ENCODE data around the gene RBP3. TPM values are rescaled to one million over a fixed set of nuclear protein-coding genes. Genes with fewer than 3 reads are reported as not detected.
A peak's percentile ranks its signal among the peaks of the same experiment; 100 is the strongest.

The RBP3 gene
- total and polyA plus RNA-seq, 11 donors, result not detected

- Histone ChIP-seq H3K4me1 (peaks cover 0 to 21% (median 10%) of the 10 kb centered on the region in 12 donors), H3K27me3 (no peaks in the 10 kb centered on the region), H3K36me3 (no peaks in the 10 kb centered on the region), H3K27ac (peak overlapping the region in 6 of 12 donors; percentile 1 to 48 (median 28)), H3K9me3 (no peaks in the 10 kb centered on the region), H3K4me3 (no peak overlapping the region)
- 40 to 53% (median 44%) methylated on average over 4 of the region's 4 CpGs for WGBS, 4 donors
- TF ChIP-seq, protein P1, sequence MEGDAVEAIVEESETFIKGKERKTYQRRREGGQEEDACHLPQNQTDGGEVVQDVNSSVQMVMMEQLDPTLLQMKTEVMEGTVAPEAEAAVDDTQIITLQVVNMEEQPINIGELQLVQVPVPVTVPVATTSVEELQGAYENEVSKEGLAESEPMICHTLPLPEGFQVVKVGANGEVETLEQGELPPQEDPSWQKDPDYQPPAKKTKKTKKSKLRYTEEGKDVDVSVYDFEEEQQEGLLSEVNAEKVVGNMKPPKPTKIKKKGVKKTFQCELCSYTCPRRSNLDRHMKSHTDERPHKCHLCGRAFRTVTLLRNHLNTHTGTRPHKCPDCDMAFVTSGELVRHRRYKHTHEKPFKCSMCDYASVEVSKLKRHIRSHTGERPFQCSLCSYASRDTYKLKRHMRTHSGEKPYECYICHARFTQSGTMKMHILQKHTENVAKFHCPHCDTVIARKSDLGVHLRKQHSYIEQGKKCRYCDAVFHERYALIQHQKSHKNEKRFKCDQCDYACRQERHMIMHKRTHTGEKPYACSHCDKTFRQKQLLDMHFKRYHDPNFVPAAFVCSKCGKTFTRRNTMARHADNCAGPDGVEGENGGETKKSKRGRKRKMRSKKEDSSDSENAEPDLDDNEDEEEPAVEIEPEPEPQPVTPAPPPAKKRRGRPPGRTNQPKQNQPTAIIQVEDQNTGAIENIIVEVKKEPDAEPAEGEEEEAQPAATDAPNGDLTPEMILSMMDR (IDR thresholded peaks at IDR 0.05), result no peak
- no peak for TF ChIP-seq POLR2A (IDR thresholded peaks at IDR 0.05)
- intact Hi-C loops (cut with DNase I), result loop anchor here in 1 of 10 donors (2.0 kb wide), 1 partner anchor 18 kb away; the partner anchor contains the start of gene ZNF488
- ATAC-seq, result peak; percentile 75 to 98 (median 91)
- peak in 4 of 5 donors; percentile 68 to 77 (median 72) for DNase-seq
Observed at GRCh38 chr10:47402641-47403301, 54.6 kb downstream of the RBP3 start.

GRCh38 chr10:47403446-47404318 lies 55.5 kb downstream of the RBP3 start:
- Histone ChIP-seq H3K4me3 (no peak overlapping the region), H3K27me3 (no peaks in the 10 kb centered on the region), H3K27ac (peak overlapping the region in 1 of 12 donors; percentile 38), H3K4me1 (peaks cover 0 to 21% (median 10%) of the 10 kb centered on the region in 12 donors), H3K36me3 (no peaks in the 10 kb centered on the region), H3K9me3 (no peaks in the 10 kb centered on the region)
- TF ChIP-seq, protein P1 (IDR thresholded peaks at IDR 0.05), result no peak
- TF ChIP-seq POLR2A (IDR thresholded peaks at IDR 0.05), result no peak
- DNase-seq, result peak in 1 of 5 donors; percentile 18
- intact Hi-C loops (cut with DNase I), result loop anchor here in 1 of 10 donors (2.0 kb wide), 1 partner anchor 19 kb away; the partner anchor contains the start of gene ZNF488
- 61 to 70% (median 67%) methylated on average over 6 of the region's 6 CpGs for WGBS, 4 donors
- ATAC-seq, result no peak

DNA sequence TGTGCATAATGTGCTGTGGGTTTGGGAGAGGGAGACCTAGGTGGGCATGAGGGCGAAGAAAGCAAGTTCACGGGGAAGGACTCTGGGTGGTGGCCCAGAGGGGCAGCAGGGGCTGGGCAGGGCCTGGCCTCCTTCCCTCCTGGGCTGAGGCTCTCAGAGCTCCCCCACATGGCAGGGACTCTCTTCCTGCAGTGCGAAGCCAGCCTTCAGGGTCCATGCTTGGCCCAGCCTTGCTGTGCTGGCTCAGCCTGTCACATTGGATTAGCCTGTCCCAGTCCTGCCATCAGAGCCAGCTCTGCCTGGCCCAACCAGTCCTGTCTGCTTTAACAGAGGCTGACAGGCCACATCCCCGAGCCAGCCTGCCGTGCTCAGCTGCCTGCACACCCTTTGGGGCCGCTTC lies 56.3 kb downstream of the RBP3 start:
- intact Hi-C loops (cut with DNase I), result no loop called here
- 84 to 92% (median 89%) methylated on average over 5 to 6 of the region's 6 CpGs for WGBS, 4 donors
- Histone ChIP-seq H3K4me1 (peaks cover 0 to 21% (median 10%) of the 10 kb centered on the region in 12 donors), H3K4me3 (no peak overlapping the region), H3K9me3 (no peaks in the 10 kb centered on the region), H3K27ac (no peak overlapping the region), H3K36me3 (no peaks in the 10 kb centered on the region), H3K27me3 (no peaks in the 10 kb centered on the region)
- peak in 1 of 5 donors; percentile 8 for DNase-seq
- ATAC-seq, result peak in 3 of 4 donors; percentile 6 to 19 (median 15)
- TF ChIP-seq, protein P1 (IDR thresholded peaks at IDR 0.05), result no peak
- TF ChIP-seq POLR2A (IDR thresholded peaks at IDR 0.05), result no peak

DNA sequence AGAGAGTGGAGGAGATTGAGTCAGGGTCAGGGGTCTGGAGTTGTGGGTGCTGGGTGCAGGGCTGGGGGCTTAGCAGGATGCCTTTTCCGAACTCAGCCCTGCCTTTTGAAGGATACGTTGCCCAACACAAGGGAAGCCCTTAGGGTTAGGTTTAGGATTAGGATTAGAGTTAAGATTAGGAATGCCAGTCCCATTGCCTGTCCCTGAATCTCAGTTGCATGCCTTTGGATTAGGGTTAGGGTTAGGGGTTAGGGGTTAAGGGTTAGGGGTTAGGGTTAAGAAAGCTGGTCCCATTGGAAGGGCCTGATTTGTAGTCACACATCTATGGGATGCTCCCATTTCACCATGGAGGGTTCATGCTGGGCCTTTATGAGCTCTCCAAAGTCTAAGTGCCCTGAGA lies 56.8 kb downstream of the RBP3 start:
- no peak for TF ChIP-seq POLR2A (IDR thresholded peaks at IDR 0.05)
- intact Hi-C loops (cut with DNase I), result no loop called here
- ATAC-seq, result no peak
- Histone ChIP-seq H3K4me1 (peaks cover 0 to 21% (median 10%) of the 10 kb centered on the region in 12 donors), H3K27me3 (no peaks in the 10 kb centered on the region), H3K27ac (no peak overlapping the region), H3K9me3 (no peaks in the 10 kb centered on the region), H3K4me3 (no peak overlapping the region), H3K36me3 (no peaks in the 10 kb centered on the region)
- no peak for DNase-seq
- WGBS, 4 donors, result 93 to 97% (median 95%) methylated on average over 2 of the region's 2 CpGs

Data from heart left ventricle (tissue), 16 donors.